HepG2 (cell line): ENCODE measurements around the gene FGD4. TPM values are rescaled to one million over a fixed set of nuclear protein-coding genes. Genes with fewer than 3 reads are reported as not detected.

Experiments
- ATAC-seq: fragments of 200-7000 bp; cut with Tn5 transposase; 3 replicates; pipeline ENCODE4 v1.9.1; 2020; ENCODE audit warnings: mild to moderate bottlenecking, moderate library complexity
- BruUV-seq: library from RNA; stranded (reverse); fragments of 400-500 nt; replicated peaks from 2 replicates; lab custom pipeline; 2021; lab: Mats Ljungman, UMichigan
- CTCF ChIA-PET: fragments of 300-600 bp; formaldehyde crosslinking; extraction: SDS; loops from one replicate; lab custom pipeline; 2021; ENCODE audit warnings: low total read pairs, inconsistent platforms, low intra/inter-chr PET ratio; lab: Yijun Ruan, JAX
- POLR2A ChIA-PET: fragments of 350-600 bp; sonication (Branson Sonifier 250); formaldehyde crosslinking; loops from one replicate; lab custom pipeline; 2020; ENCODE audit warnings: antibody characterized with exemption, inconsistent platforms; lab: Yijun Ruan, JAX
- DNase-seq: peaks from one replicate; pipeline ENCODE4 v3.0.0-alpha.2; 2015; ENCODE audit warnings: low spot score
- FAIRE-seq: peaks from 3 replicates; lab custom pipeline; 2011; peaks lifted over from hg19 to GRCh38; lab: Jason Lieb, UNC
- H2AFZ ChIP-seq: one replicate; pipeline ENCODE4 v1.6.1; 2011; ENCODE audit warnings: low read length, inconsistent platforms
- H3K27ac ChIP-seq: fragments of 300-600 bp; 3 replicates; pipeline ENCODE4 v1.8.0; 2011; ENCODE audit warnings: mixed run types, mild to moderate bottlenecking, mixed read lengths, low read length, inconsistent platforms; ENCODE audit not compliant: insufficient read depth; ENCODE audit errors: extremely low read length
- H3K27me3 ChIP-seq, 2 experiments: fragments of 200-600 bp in 1 of 2; 2 replicates in 1 of 2; 3 replicates in 1 of 2; pipeline versions ENCODE4 v1.6.0 to v1.8.0; 2011; ENCODE audit warnings: low read length in 2 of 2, mild to moderate bottlenecking in 2 of 2, moderate library complexity in 2 of 2, inconsistent platforms in 1 of 2; ENCODE audit not compliant: insufficient read depth in 2 of 2, control insufficient read depth in 1 of 2
- H3K36me3 ChIP-seq, 2 experiments: fragments of 200-600 bp in 1 of 2; replicated peaks in 1 of 2; 2 replicates in 1 of 2; 3 replicates in 1 of 2; pipeline versions ENCODE4 v1.5.1 to v1.8.0; 2011; ENCODE audit warnings: low read length in 2 of 2, inconsistent platforms in 1 of 2; ENCODE audit not compliant: insufficient read depth in 2 of 2, control insufficient read depth in 1 of 2
- H3K4me1 ChIP-seq: 2 replicates; pipeline ENCODE4 v1.5.1; 2012; ENCODE audit warnings: low read length, inconsistent platforms; ENCODE audit not compliant: insufficient read depth
- H3K4me2 ChIP-seq: 2 replicates; pipeline ENCODE4 v1.6.0; 2011; ENCODE audit warnings: low read depth, low read length, inconsistent platforms
- H3K4me3 ChIP-seq, 3 experiments: fragments of 200-600 bp in 1 of 3; sonication (generic), shearing (Covaris generic) in 1 of 3; replicated peaks in 1 of 3; 2 replicates each; pipeline ENCODE4 v1.5.1; 2011 to 2016; ENCODE audit warnings: low read length in 3 of 3, inconsistent platforms in 2 of 3, low read depth in 2 of 3, mild to moderate bottlenecking in 2 of 3, control low read depth in 1 of 3, mixed read lengths in 1 of 3; ENCODE audit not compliant: insufficient read depth in 1 of 3
- H3K79me2 ChIP-seq: one replicate; pipeline ENCODE4 v1.6.1; 2011; ENCODE audit warnings: low read length, inconsistent platforms; ENCODE audit not compliant: insufficient read depth
- H3K9ac ChIP-seq: 2 replicates; pipeline ENCODE4 v1.6.0; 2011; ENCODE audit warnings: mild to moderate bottlenecking, low read depth, low read length, inconsistent platforms; ENCODE audit not compliant: insufficient read depth
- H3K9me3 ChIP-seq: 2 replicates; pipeline ENCODE4 v1.5.1; 2012; ENCODE audit warnings: mild to moderate bottlenecking, low read length
- H4K20me1 ChIP-seq: 2 replicates; pipeline ENCODE4 v1.6.0; 2011; ENCODE audit warnings: inconsistent platforms, mild to moderate bottlenecking, low read length, moderate library complexity; ENCODE audit not compliant: insufficient read depth
- MNT ChIP-seq: fragments of 450-650 bp; IDR thresholded peaks from 2 replicates; pipeline ENCODE4 v1.6.1; 2016
- NCOR1 ChIP-seq: fragments of 200-600 bp; sonication (generic); IDR thresholded peaks from 2 replicates; pipeline ENCODE4 v1.7.0; 2017; ENCODE audit warnings: antibody characterized with exemption, low read length, borderline replicate concordance
- NR2F2 ChIP-seq: IDR thresholded peaks from 2 replicates; pipeline ENCODE4 v1.6.1; 2012; ENCODE audit warnings: low read depth, inconsistent platforms, borderline replicate concordance
- U2AF1 ChIP-seq: fragments of 200-400 bp; formaldehyde crosslinking; optimal IDR thresholded peaks from 2 replicates; pipeline ENCODE3; 2017; ENCODE audit warnings: mild to moderate bottlenecking, low read depth, low read length
- ZNF441 ChIP-seq: sonication (generic); formaldehyde crosslinking; IDR thresholded peaks from 2 replicates; pipeline ENCODE4 v1.7.0; 2021; ENCODE audit warnings: missing genetic modification reagents, borderline replicate concordance
- ZNF660 ChIP-seq: sonication (generic); formaldehyde crosslinking; IDR thresholded peaks from 2 replicates; pipeline ENCODE4 v1.5.1; 2020; ENCODE audit warnings: mild to moderate bottlenecking, low read depth, missing genetic modification reagents, borderline replicate concordance
- WGBS: methylation state at CpG from one replicate; pipeline ENCODE4 v1.1.6; 2017; ENCODE audit warnings: low lambda C conversion rate; 5-methylcytosine and 5-hydroxymethylcytosine counted together
- in situ Hi-C: cut with HindIII; loops from 2 replicates; pipeline ENCODE4 v1.10.0; 2017; ENCODE audit warnings: low pct_unique_long_range_greater_than_20kb; ENCODE audit not compliant: extremely low pct_ligation_motif_present
- intact Hi-C: fragments of 100-400 bp; cut with micrococcal nuclease; formaldehyde crosslinking; loops from one replicate; pipeline ENCODE4 v1.10.0; 2022; ENCODE audit not compliant: unreplicated experiment
- polyA plus RNA-seq, 8 experiments: library from polyadenylated mRNA; depleted of rRNA in 3 of 8; stranded (reverse) in 7 of 8; unstranded in 1 of 8; fragments of >200 nt; fragmentation: Illumina TruSeq in 4 of 8; extraction: Trizol in 4 of 8; gene quantifications; 2 replicates each; pipeline versions ENCODE4 v1.2.1 to v1.2.3, GENCODE V29; 2011 to 2016; ENCODE audit warnings: low read depth in 4 of 8, missing spikeins in 1 of 8, mixed read lengths in 1 of 8; ENCODE audit not compliant: insufficient read depth in 1 of 8
- total RNA-seq, 5 experiments: library from RNA; depleted of rRNA; stranded (reverse); fragments of >200 nt; fragmentation: Illumina TruSeq; extraction: Trizol; gene quantifications; 2 replicates each; pipeline ENCODE4 v1.2.3, GENCODE V29; 2016; ENCODE audit warnings: low read depth in 1 of 5
- TF ChIP-seq, protein P1 (sequence below): sonication (generic); formaldehyde crosslinking; IDR thresholded peaks from 2 replicates; pipeline ENCODE4 v1.8.0; 2022; ENCODE audit warnings: low read depth, missing genetic modification reagents

Gene FGD4
- total and polyA plus RNA-seq, 2 of the 13 experiments (the other 11 are each of a cell fraction or from before 2014, with no cell fraction given) = 4.6 to 6.6 TPM

GRCh38 chr12:32586390-32586789 lies 187.0 kb downstream of the FGD4 start:
- Histone ChIP-seq H3K9ac (no peak overlapping the region), H3K4me2 (no peak overlapping the region), H3K27me3 (no peaks in the 10 kb centered on the region), H3K4me3 (no peak overlapping the region), H3K4me1 (no peaks in the 10 kb centered on the region), H3K27ac (no peak overlapping the region), H3K36me3 (peaks cover 8 to 22% of the 10 kb centered on the region in 2 experiments; a peak in 4 of 5 replicates), H3K9me3 (no peaks in the 10 kb centered on the region), H4K20me1 (no peaks in the 10 kb centered on the region), H2AFZ (no peak overlapping the region), H3K79me2 (no peaks in the 10 kb centered on the region)
- 98% methylated on average over 2 of the region's 2 CpGs for WGBS
- POLR2A ChIA-PET = no interaction called here
- no TSS peak for BruUV-seq
- ATAC-seq (no peak), FAIRE-seq (no peak), DNase-seq (no peak)
- TF ChIP-seq MNT = peak; percentile 51
- TF ChIP-seq ZNF441 (CRISPR knock-in tag) = no peak
- TF ChIP-seq U2AF1 = no peak
- TF ChIP-seq, protein P1, sequence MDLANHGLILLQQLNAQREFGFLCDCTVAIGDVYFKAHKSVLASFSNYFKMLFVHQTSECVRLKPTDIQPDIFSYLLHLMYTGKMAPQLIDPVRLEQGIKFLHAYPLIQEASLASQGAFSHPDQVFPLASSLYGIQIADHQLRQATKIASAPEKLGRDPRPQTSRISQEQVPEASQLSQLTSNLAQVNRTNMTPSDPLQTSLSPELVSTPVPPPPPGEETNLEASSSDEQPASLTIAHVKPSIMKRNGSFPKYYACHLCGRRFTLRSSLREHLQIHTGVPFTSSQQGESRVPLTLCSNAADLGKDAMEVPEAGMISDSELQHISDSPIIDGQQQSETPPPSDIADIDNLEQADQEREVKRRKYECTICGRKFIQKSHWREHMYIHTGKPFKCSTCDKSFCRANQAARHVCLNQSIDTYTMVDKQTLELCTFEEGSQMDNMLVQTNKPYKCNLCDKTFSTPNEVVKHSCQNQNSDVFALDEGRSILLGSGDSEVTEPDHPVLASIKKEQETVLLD = no peak
- no peak for TF ChIP-seq NCOR1
- no peak for TF ChIP-seq ZNF660 (CRISPR knock-in tag)
- no peak for TF ChIP-seq NR2F2
- CTCF ChIA-PET = no interaction called here
- in situ Hi-C loops (no loop called here), intact Hi-C loops (no loop called here)
